CD1c-positive myeloid dendritic cell (primary cell): ENCODE measurements around the gene TOMM22.

Experiments
- DNase-seq: peaks from one replicate; pipeline ENCODE4 v3.0.0-alpha.2; 2016; ENCODE audit errors: extremely low spot score

The TOMM22 gene

GRCh38 chr22:38696606-38697424 is 15.1 kb downstream of the TOMM22 start:
- DNase-seq: peak; percentile 75

GRCh38 chr22:38697425-38698089 is 15.8 kb downstream of the TOMM22 start:
- no peak for DNase-seq

- DNase-seq: no peak
Observed at GRCh38 chr22:38698407-38699094, 16.8 kb downstream of the TOMM22 start.

- DNase-seq: no peak
Observed at GRCh38 chr22:38699143-38699542, 17.4 kb downstream of the TOMM22 start.

GRCh38 chr22:38699784-38700183 is 18.0 kb downstream of the TOMM22 start:
- no peak for DNase-seq

GRCh38 chr22:38700270-38700788 is 18.6 kb downstream of the TOMM22 start:
- DNase-seq: peak; percentile 86

GRCh38 chr22:38700789-38701628 is 19.3 kb downstream of the TOMM22 start, which contains the start of gene JOSD1:
Gene JOSD1 (minus strand): TSS chr22:38700943. CDS start chr22:38699987, 956 bp downstream.
- DNase-seq: peak; percentile 98

GRCh38 chr22:38704654-38705234 is 23.0 kb downstream of the TOMM22 start:
- DNase-seq: no peak

- peak; percentile 100 for DNase-seq
Observed at GRCh38 chr22:38705235-38706100, 23.7 kb downstream of the TOMM22 start, which contains the start of gene GTPBP1. Gene GTPBP1 (plus strand): TSS chr22:38705944. CDS start chr22:38705956, 12 bp downstream.

GRCh38 chr22:38706101-38706900 is 24.5 kb downstream of the TOMM22 start:
- DNase-seq: peak; percentile 46

GRCh38 chr22:38706901-38707195 is 25.1 kb downstream of the TOMM22 start:
- peak; percentile 37 for DNase-seq

- peak; percentile 38 for DNase-seq
Observed at GRCh38 chr22:38707346-38707745, 25.6 kb downstream of the TOMM22 start.

GRCh38 chr22:38707984-38708383 is 26.2 kb downstream of the TOMM22 start:
- no peak for DNase-seq

- peak; percentile 35 for DNase-seq
Observed at GRCh38 chr22:38709306-38709705, 27.5 kb downstream of the TOMM22 start.

- no peak for DNase-seq
Observed at GRCh38 chr22:38710351-38710750, 28.6 kb downstream of the TOMM22 start.

- DNase-seq: no peak
Observed at GRCh38 chr22:38710866-38711265, 29.1 kb downstream of the TOMM22 start.

- DNase-seq: no peak
Observed at GRCh38 chr22:38712486-38713207, 30.9 kb downstream of the TOMM22 start.

- no peak for DNase-seq
Observed at GRCh38 chr22:38713921-38714320, 32.2 kb downstream of the TOMM22 start.
